Motor neuron (in vitro differentiated cells): Measurements from ENCODE around the gene KPNA3. TPM values are rescaled to one million over a fixed set of nuclear protein-coding genes. Genes with fewer than 3 reads are reported as not detected.

Source experiments
- ATAC-seq, 8 experiments: fragments of 200-7000 bp; cut with Tn5 transposase; replicated peaks in 6 of 8; 2 replicates each; pipeline ENCODE4 v1.8.0; 2021; ENCODE audit warnings: mild to moderate bottlenecking in 8 of 8, moderate library complexity in 8 of 8
- H3K27ac ChIP-seq, 2 donors: fragments of 250-450 bp; sonication (Bioruptor Pico); 2 replicates each; pipeline ENCODE4 v1.9.0; 2021; ENCODE audit warnings: antibody characterized with exemption in 2 of 2, mild to moderate bottlenecking in 2 of 2, moderate library complexity in 1 of 2
- H3K4me1 ChIP-seq, 2 donors: fragments of 250-450 bp; sonication (Bioruptor Pico); replicated peaks in 1 of 2; 2 replicates each; pipeline ENCODE4 v1.6.1; 2021; ENCODE audit warnings: antibody characterized with exemption in 2 of 2, mild to moderate bottlenecking in 2 of 2, moderate library complexity in 1 of 2
- H3K4me3 ChIP-seq, 5 donors: fragments of 250-450 bp; sonication (Bioruptor Pico); 2 replicates each; pipeline ENCODE4 v1.9.0; 2021; ENCODE audit warnings: antibody characterized with exemption in 5 of 5, mild to moderate bottlenecking in 5 of 5, moderate library complexity in 4 of 5
- whole genome bisulfite sequencing, 10 experiments: fragments of 450-650 bp; shearing (Covaris generic); methylation state at CpG; one replicate each; pipeline ENCODE4 v1.0.0; 2022; 5-methylcytosine and 5-hydroxymethylcytosine counted together
- in situ Hi-C, 9 experiments: fragments of 400-800 bp; cut with MboI; loops; one replicate each; pipeline ENCODE4 v1.15.0; 2021; ENCODE audit warnings: low sequenced_read_pairs in 9 of 9, low pct_unique_long_range_greater_than_20kb in 2 of 9; ENCODE audit not compliant: unreplicated experiment in 9 of 9
- total RNA-seq, 8 experiments: library from RNA; unstranded; fragments of 300-600 nt; gene quantifications; 2 replicates each; pipeline versions ENCODE4 v1.2.3 to v1.2.4, GENCODE V29; 2022

The KPNA3 gene
- total RNA-seq, 8 experiments from 2014 or later, result 17.7 to 39.8 (median 33.6) TPM

DNA sequence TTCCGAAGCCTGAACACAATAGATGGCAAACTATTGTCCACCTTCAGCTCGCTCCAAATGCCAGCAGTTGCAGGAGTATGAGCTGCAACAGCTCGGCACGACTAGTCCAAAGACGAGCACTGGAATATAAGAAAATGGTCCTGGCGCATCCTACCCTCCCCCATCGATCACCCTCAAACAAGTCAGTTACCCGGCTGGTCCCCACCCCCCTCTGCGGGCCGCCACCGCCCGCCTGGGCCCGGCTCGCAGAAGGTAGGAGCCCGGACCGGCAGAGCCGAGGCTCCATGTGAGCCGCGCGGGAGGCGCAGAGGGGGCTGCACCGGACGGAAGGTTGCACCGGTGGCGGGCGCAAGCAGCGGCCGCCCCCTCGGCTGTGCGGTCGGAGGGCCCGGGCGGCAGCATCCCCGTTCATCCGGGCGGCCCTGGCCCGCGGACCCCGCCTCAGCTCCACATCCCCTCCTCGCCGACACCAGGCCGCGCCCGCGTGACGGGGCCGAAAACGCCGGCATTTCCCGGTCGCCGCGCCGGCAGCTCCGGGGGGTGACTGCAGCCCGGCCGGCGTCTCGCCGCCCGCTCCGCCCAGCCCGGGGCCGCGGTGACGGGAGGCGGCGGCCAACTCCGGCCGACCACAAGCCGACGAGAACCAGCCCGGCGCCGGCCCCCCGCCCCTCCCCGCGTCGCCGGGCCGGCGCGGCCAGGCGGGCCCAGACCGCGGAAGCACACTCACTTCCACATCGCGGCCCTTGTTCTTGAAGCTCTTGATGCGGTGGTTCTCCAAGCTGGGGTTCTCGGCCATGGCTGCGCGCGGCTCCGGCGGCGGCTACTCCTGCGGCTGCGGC is 552 bp downstream of the KPNA3 start:
- Histone ChIP-seq H3K4me3 (peak overlapping the region; percentile 53 to 92 (median 85)), H3K27ac (peak overlapping the region; percentile 88 to 90), H3K4me1 (peaks cover 7 to 11% of the 10 kb centered on the region in 2 donors)
- ATAC-seq, result peak; percentile 20 to 41 (median 36)
- WGBS, 10 experiments, result 0 to 4% (median 0%) methylated on average over 3 to 6 of the region's 98 CpGs; no CpG with 5 or more reads in 6 of the 10 experiments
- in situ Hi-C loops, result no loop called here

- in situ Hi-C loops, result no loop called here
- H3K4me1 ChIP-seq, result peaks cover 7 to 11% of the 10 kb centered on the region in 2 donors
- peak overlapping the region; percentile 53 to 92 (median 85) for H3K4me3 ChIP-seq
- ATAC-seq, result no peak
- WGBS, 10 experiments, result 0 to 21% (median 0%) methylated on average over 1 to 9 of the region's 9 CpGs; no CpG with 5 or more reads in 1 of the 10 experiments
- H3K27ac ChIP-seq, result peak overlapping the region; percentile 88 to 90
These were observed 1.2 kb downstream of the KPNA3 start for GRCh38 chr13:49791315-49791710.

DNA sequence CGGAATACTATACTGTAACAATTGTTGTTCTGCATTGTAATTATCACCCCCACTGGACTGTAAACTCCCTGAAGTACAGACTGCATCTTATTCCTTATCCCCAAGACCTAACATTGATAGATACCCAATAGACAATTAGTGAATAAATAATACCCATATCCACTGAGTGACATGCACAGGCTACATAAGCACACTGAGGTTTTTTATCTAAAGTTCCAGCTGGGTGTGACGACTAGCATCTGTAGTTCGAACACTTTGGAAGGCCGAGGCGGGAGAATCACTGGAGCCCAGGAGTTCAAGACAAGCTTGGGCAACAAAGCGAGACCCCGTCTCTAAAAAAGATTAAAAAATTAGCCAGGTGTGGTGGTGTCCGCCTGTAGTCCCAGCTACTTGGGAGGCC is 2.5 kb downstream of the KPNA3 start:
- no peak for ATAC-seq
- no peak overlapping the region for H3K27ac ChIP-seq

GRCh38 chr13:49786401-49787008 is 6.0 kb downstream of the KPNA3 start:
- H3K4me1 ChIP-seq, result peaks cover 7 to 11% of the 10 kb centered on the region in 2 donors
- ATAC-seq, result no peak
- no peak overlapping the region for H3K4me3 ChIP-seq
- no peak overlapping the region for H3K27ac ChIP-seq
- in situ Hi-C loops, result no loop called here

More for the DNA sequence above, 2.5 kb downstream of the KPNA3 start:
- in situ Hi-C loops, result no loop called here
- Histone ChIP-seq H3K4me3 (no peak overlapping the region), H3K4me1 (peaks cover 7 to 11% of the 10 kb centered on the region in 2 donors)
- WGBS, 10 experiments, result 67 to 100% (median 92%) methylated on average over 1 to 8 of the region's 8 CpGs; no CpG with 5 or more reads in 1 of the 10 experiments

- Histone ChIP-seq H3K4me1 (peaks cover 2 to 3% of the 10 kb centered on the region in 2 donors), H3K4me3 (no peak overlapping the region), H3K27ac (no peak overlapping the region)
- in situ Hi-C loops, result no loop called here
- 44 to 100% (median 93%) methylated on average over 1 to 5 of the region's 5 CpGs; no CpG with 5 or more reads in 1 of the 10 experiments for WGBS, 10 experiments
- ATAC-seq, result peak in 1 of 8 experiments; percentile 43
These were observed 7.5 kb downstream of the KPNA3 start for GRCh38 chr13:49784886-49785570.

DNA sequence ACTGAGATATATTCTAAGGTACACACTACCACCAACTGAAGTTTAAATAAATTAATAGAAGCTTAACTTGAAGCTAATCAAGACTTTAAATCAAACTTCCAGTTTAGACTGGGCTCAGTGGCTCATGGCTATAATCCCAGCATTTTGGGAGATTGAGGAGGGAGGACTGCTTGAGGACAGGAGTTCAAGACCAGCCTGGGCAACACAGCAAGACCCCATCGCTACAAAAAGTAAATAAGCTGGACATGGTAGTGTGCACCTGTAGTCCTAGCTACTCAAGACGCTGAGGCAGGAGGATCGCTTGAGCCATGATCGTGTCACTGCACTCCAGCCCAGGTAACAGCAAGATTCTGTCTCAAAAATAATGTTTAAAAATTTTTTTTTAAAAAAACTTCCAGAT is 8.6 kb downstream of the KPNA3 start:
- H3K4me1 ChIP-seq, result no peaks in the 10 kb centered on the region
- H3K4me3 ChIP-seq, result no peak overlapping the region
- 94 to 100% (median 100%) methylated on average over 2 to 3 of the region's 4 CpGs; no CpG with 5 or more reads in 5 of the 10 experiments for WGBS, 10 experiments
- no peak for ATAC-seq
- in situ Hi-C loops, result no loop called here
- H3K27ac ChIP-seq, result no peak overlapping the region

- Histone ChIP-seq H3K4me3 (no peak overlapping the region), H3K27ac (no peak overlapping the region), H3K4me1 (no peaks in the 10 kb centered on the region)
- no peak for ATAC-seq
- 71 to 100% (median 100%) methylated on average over 1 to 2 of the region's 2 CpGs; no CpG with 5 or more reads in 1 of the 10 experiments for WGBS, 10 experiments
- in situ Hi-C loops, result no loop called here
These were observed 9.7 kb downstream of the KPNA3 start for GRCh38 chr13:49782784-49783183.

DNA sequence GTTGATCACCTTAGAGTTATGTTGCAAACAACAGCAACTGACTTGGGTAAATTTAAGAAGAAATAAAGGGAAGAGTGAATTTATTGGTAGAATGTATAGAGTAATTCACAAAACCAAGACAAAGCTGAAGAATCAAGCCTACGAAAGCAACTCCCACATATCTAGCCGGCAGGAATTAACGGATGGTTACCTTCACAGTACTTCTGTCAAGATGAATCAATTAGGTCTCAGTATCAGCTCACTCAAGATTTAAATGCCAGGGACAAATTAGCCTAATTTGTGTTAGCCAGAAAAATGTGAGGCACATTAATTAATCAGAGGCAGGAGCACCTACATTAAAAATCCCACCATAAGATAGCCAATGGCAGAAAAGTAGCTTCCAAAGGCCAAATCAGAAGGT is 10.7 kb downstream of the KPNA3 start:
- in situ Hi-C loops, result no loop called here
- 79 to 100% (median 95%) methylated on average over 1 to 3 of the region's 3 CpGs; no CpG with 5 or more reads in 1 of the 10 experiments for WGBS, 10 experiments
- Histone ChIP-seq H3K4me3 (no peak overlapping the region), H3K27ac (no peak overlapping the region), H3K4me1 (no peaks in the 10 kb centered on the region)
- ATAC-seq, result no peak

DNA sequence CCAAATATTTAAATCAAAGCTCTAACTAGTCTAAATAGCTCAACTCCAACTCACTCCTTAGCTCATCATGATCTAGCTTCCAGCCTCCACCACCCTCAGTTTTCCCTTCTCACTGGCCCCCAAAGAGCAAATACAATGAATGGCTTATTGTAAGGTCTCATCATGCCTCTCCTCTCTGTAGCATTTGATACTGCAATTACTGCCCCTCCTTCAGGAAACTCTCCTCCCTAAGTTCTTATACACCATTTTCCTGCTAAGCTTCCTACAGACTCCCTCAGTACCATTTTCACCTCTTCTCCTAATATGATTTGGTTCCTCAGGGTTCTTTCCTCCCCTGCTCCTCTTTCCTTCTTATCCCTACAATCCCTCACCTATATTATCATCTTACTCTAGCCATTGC is 12.8 kb downstream of the KPNA3 start:
- H3K4me3 ChIP-seq, result no peak overlapping the region
- in situ Hi-C loops, result no loop called here
- ATAC-seq, result no peak
- no peaks in the 10 kb centered on the region for H3K4me1 ChIP-seq
- no peak overlapping the region for H3K27ac ChIP-seq

GRCh38 chr13:49777746-49778614 is 14.5 kb downstream of the KPNA3 start:
- no peak for ATAC-seq
- no peak overlapping the region for H3K4me3 ChIP-seq
- 62 to 100% (median 82%) methylated on average over 1 to 5 of the region's 6 CpGs for WGBS, 10 experiments
- no peaks in the 10 kb centered on the region for H3K4me1 ChIP-seq
- no peak overlapping the region for H3K27ac ChIP-seq
- in situ Hi-C loops, result no loop called here

GRCh38 chr13:49776871-49777270 is 15.6 kb downstream of the KPNA3 start:
- in situ Hi-C loops, result no loop called here
- ATAC-seq, result peak in 2 of 8 experiments; percentile 22 to 32

DNA sequence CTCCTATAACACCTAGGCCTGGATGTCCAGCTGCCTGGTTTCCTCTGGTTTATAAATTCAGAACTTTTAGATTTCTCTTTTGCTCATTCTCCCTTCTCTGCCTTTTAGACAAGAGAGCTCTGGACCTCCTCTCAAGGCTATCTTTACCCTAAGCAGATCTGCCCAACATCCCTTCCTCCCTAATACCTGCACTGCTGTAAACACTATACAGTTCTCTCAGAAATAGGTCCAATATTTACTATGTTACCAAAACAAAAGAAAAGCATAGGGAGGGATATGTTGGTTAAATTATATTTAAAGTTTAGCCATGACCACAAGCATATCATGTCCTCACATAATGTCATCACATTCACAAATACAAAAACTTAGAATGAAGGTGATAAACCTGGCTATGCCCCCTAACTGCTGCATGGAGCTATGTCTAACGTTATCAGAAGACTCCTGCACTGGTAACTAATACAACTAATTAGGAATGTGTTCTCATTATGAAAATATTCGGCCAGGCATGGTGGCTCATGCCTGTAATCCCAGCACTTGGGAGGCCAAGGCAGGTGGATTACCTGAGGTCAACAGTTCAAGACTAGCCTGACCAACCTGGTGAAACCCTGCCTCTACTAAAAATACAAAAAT is 18.0 kb downstream of the KPNA3 start:
- Histone ChIP-seq H3K27ac (no peak overlapping the region), H3K4me3 (no peak overlapping the region), H3K4me1 (no peaks in the 10 kb centered on the region)
- no peak for ATAC-seq
- in situ Hi-C loops, result no loop called here
- 80 to 100% (median 100%) methylated on average over 1 to 2 of the region's 2 CpGs; no CpG with 5 or more reads in 3 of the 10 experiments for WGBS, 10 experiments

More at GRCh38 chr13:49776871-49777270, 15.6 kb downstream of the KPNA3 start:
- Histone ChIP-seq H3K4me3 (no peak overlapping the region), H3K27ac (no peak overlapping the region), H3K4me1 (no peaks in the 10 kb centered on the region)
